T-helper 1 cell treated with Interleukin-12 subunit alpha and Interleukin-12 subunit beta and Interleukin-4 antibody, amounts not matched to agents 30 ng/mL and 1 ng/mL, for 36 hours (primary cell): ENCODE data around the gene AZGP1. TPM values are rescaled to one million over a fixed set of nuclear protein-coding genes. Genes with fewer than 3 reads are reported as not detected.
"Not testable (repeated sequence)": the region's sequence is repeated elsewhere in the genome, so short reads cannot be mapped to it uniquely, and the experiment has no call there.

Experiments
- intact Hi-C: fragments of 100-400 bp; cut with micrococcal nuclease; formaldehyde crosslinking; loops from one replicate; pipeline ENCODE4 v1.15.1; 2024
- total RNA-seq: library from RNA; stranded (reverse); gene quantifications from 2 replicates; pipeline ENCODE4 v1.2.3, GENCODE V29; 2022

The AZGP1 gene
- total RNA-seq, 1 donor from 2014 or later, result not detected

- intact Hi-C loops, result not testable (repeated sequence)
Measured at GRCh38 chr7:99954643-99955042, 21.2 kb downstream of the AZGP1 start.

- intact Hi-C loops, result no loop called here
Measured at GRCh38 chr7:99953649-99954048, 22.2 kb downstream of the AZGP1 start.

- intact Hi-C loops, result not testable (repeated sequence)
Measured at GRCh38 chr7:99952649-99953048, 23.2 kb downstream of the AZGP1 start.

DNA sequence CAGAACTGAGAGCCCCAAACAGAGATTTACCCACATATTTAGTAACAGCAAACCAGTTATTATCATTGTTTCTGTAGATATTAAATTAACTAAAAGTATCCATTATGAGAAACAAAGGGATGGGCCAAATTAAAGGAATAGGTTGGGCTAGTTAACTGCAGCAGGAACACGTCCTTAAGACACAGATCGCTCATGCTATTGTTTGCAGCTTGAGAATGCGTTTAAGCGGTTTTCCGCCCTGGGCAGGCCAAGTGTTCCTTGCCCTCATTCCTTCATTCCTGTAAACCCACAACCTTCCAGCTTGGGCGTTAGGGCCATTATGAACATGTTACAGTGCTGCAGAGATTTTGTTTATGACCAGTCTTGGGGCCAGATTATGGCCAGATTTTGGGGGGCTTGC, 25.0 kb downstream of the AZGP1 start:
- intact Hi-C loops, result not testable (repeated sequence)

DNA sequence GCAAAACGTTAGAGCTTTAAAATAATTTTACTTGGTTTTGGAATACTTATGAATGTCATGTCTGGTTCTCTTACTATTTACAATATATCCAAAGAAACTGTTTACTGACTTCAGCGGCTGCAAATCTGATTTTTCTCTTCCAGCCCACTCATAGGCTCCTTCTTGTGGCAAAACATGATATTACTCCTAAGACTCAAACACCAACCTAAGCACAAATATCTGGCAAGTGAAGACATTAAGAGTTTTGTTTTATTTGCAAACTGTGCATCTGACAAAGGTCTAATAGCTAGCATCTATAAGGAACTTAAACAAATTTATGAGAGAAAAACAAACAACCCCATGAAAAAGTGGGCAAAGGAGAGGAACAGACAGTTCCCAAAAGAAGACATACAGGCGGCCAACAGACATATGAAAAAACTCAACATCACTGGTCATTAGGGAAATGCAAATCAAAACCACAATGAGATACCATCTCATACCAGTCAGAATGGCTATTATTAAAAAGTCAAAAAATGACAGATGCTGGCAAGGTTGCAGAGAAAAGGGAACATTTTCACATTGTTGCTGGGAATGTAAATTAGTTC, 26.1 kb downstream of the AZGP1 start:
- intact Hi-C loops, result loop anchor here (1.0 kb wide), 1 partner anchor 36 kb away; no protein-coding TSS in a partner anchor

GRCh38 chr7:99947608-99948007, 28.2 kb downstream of the AZGP1 start:
- intact Hi-C loops, result no loop called here

DNA sequence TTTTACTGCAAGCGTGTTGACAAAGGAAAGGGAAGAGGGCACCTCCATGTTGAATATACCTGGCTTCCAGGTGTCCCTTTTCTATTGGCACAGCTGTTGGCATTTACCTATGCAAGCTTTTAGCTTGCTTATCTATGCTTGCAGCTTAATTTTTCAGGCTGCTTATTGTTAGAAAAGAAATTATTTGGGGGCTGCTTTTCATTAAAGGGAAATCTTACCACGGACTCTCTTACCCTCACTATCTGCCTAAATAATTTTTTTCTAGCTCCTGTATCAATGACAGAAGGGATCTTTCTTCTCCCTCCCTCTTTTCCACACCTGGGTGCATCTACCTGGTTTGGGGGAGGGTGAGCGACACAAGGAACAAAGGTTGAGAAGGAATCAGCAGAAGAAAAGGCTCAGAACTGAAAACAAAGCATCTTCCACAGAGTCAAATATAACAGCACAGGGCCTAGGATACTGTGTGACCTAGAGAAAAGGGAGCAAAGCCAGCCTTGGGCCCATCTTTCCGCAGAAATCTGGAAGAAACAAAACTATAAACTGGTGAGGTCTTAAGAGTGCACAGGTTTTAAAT, 31.2 kb downstream of the AZGP1 start:
- intact Hi-C loops, result no loop called here

GRCh38 chr7:99943641-99944496, 32.0 kb downstream of the AZGP1 start:
- intact Hi-C loops, result no loop called here

GRCh38 chr7:99938296-99938695, 37.5 kb downstream of the AZGP1 start:
- intact Hi-C loops, result no loop called here

DNA sequence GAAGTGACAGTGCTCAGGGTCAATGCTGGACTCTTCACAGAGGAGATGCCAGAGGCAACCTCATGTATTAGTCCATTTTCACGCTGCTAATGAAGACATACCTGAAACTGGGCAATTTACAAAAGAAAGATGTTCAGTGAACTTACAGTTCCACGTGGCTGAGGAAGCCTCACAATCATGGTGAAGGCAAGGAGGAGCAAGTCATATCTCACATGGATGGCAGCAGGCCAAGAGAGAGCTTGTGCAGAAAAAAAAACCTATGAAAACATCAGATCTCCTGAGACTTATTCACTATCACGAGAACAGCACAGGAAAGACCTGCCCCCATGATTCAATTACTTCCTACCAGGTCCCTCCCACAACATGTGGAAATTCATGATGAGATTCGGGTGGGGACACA, 40.8 kb downstream of the AZGP1 start:
- intact Hi-C loops, result not testable (repeated sequence)

DNA sequence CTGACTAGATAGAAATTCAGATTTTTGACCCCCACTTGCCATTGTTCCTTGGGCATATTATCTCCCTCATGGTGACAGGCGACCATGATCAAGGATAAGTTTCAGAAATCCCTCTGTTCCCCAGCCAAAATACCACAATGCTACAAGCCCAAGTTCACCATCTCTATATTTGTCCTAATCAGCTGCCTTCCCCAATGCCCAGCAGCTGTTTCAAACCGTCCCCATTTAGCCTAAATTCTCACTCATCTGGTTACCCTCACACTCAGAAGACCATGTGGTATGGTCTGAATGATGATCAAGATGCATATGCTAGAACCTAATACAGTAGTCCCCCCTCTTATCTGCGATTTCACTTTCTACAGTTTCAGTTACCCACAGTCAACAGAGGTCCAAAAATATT, 45.5 kb downstream of the AZGP1 start:
- intact Hi-C loops, result no loop called here

DNA sequence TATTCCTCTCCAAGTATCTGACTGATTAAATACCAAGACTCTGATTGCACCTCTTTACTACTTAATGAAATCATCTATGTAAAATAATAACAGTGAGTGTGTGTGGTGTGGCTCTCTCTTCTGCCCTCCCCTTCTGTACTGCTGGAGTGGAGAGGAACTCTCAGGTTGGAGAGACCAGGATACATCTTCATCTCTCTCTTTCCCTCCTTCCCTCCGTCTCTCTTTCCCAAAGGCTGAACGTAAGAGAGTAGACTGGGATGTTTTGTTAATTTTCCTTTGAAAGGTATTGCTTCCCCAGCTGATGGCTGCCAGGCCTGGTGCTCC, 46.1 kb downstream of the AZGP1 start:
- intact Hi-C loops, result no loop called here

GRCh38 chr7:99928994-99929729, 46.7 kb downstream of the AZGP1 start, which contains the start of gene GJC3:
GJC3 (minus strand) TSS chr7:99929620; CDS start chr7:99929620, 0 bp downstream.
- intact Hi-C loops, result no loop called here

- intact Hi-C loops, result no loop called here
Measured at GRCh38 chr7:99928188-99928587, 47.6 kb downstream of the AZGP1 start.

DNA sequence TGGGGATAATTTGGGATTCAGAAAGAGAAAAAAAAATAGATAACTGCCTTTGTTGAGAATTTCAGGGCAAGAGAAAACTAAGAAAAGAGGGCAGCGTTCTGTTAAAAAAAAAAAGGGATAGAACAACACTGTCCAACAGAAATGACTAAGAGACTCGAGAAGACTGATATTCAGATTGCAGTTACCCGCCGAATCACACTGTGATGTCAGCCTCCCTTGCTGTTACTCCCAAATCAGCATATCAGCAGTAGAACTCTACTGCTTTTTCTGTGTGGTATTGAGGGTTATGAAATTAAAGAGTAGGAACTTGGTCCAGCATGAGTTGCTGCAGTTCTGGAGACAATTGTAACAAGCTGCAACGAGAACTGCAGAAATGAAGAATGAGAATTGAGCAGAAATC, 48.3 kb downstream of the AZGP1 start:
- intact Hi-C loops, result no loop called here

DNA sequence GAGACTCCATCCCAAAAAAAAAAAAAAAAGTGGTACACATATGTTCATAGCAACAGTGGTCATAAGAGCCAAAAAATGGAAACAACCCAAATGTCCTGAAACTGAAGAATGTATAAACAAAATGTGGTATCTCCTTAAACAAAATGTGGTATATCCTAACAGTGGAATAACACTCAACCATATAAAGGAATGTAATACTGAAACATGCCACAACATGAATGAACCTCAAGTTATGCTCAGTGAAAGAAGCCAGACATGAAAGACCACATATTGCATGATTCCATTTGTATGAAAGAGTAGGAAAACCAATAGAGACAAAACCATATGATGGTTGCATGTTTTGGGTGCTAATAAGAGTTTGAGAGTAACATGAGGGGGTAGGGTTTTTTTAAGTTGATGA, 49.5 kb downstream of the AZGP1 start:
- intact Hi-C loops, result no loop called here

GRCh38 chr7:99923200-99923599, 52.6 kb downstream of the AZGP1 start:
- intact Hi-C loops, result no loop called here

DNA sequence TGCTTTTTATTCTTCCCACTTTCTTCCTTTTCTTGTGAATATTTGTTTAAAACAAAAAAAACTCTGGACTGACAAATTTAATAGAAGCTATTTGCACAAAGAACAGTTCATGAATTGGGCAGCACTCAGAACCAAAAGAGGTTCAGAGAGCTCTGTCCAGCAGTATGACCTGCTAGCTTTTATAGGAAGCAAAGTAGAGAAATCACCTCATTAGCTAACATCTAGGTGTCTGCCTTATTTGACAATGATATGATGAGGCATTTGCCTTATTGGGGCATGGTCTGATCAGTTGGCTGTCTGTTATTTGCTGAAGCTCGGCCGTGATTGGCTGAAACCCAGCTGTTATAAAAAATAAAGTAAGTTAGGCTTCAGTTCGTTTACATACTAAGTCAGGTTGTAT, 55.7 kb downstream of the AZGP1 start:
- intact Hi-C loops, result no loop called here

- intact Hi-C loops, result loop anchor here (1.0 to 10.0 kb wide), 11 partner anchors 96 to 958 kb away; partner anchors contain the start of genes CNPY4, FAM200A, GIGYF1 and SRRT
Measured at GRCh38 chr7:99919814-99920112, 56.1 kb downstream of the AZGP1 start.

- intact Hi-C loops, result loop anchor here (1.0 to 10.0 kb wide), 11 partner anchors 96 to 958 kb away; partner anchors contain the start of genes CNPY4, FAM200A, GIGYF1 and SRRT
Measured at GRCh38 chr7:99918959-99919813, 56.6 kb downstream of the AZGP1 start, which contains the start of gene TRIM4. TRIM4 (minus strand) TSS chr7:99919530; CDS start chr7:99919401, 129 bp downstream.
